HG02938 (cell line): Measurements from ENCODE around the gene SCUBE2.

Experiments
- ATAC-seq: cut with Tn5 transposase; IDR thresholded peaks from one replicate; pipeline ENCODE4 v1.9.1; 2021; ENCODE audit warnings: mild to moderate bottlenecking, moderate library complexity; ENCODE audit not compliant: unreplicated experiment

The SCUBE2 gene

DNA sequence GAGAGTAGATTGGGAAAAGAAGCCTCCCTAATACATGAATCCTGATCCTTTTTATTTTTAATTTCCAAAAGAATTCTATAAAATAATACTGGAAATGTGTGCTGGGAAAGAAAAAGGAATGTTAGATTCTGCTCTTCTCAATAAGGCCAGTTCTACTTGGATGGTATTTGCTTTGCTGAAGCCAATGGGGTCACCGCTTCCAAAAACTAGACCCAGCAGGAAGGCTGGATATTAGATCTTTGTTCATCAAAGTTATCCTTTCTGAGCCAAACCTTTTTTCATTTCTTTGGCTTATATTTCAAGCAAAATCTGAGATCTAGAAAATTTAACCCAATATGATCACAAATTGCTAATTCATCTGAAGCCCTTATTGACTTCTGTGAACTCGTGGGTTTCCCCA, 41.4 kb downstream of the SCUBE2 start:
- ATAC-seq, result no peak

DNA sequence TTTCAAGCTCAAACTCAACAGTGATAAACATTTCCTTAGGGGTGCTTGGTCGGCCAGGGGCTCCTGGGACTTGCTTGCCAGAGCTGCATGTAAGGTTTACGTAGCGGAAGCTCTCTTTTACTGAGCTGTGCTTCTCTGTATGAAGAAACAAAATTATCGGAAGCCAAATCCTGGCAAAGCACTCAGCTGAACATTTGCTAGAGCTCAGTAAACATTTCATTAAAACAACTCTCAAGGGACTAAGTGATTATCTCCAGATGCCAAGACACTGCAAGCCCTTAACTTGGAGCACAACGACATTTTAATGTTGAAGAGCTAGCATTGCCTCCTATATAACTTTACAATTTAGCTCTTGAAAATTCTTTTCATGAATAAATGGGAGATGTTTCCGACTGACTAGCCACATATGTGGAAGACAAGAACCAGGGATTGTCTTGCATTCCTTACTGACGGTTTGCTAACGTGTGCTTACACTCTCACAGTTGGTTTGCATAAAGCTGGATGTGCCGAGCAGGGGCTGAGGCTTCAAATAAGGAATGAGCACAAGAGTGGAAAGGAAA, 43.4 kb downstream of the SCUBE2 start:
- no peak for ATAC-seq

DNA sequence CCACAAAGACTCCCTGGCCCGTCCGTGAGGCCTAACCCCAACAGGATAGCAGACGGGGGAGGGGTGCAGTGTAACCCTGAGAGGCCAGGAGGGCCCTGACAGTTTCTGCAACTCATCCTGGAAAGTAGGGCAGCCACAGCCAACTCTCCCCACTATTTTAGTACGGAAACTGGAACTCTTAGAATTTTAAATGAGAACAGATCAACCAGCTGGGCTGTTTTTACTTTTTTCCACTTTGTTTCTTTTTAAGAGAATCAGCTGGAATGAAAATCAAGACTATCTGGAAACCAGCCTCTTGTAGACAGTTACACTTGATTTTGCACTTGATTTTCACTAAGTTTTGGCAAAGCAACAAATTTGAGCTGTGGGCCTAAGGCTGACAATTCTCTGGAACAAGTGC, 44.9 kb downstream of the SCUBE2 start:
- ATAC-seq, result no peak

DNA sequence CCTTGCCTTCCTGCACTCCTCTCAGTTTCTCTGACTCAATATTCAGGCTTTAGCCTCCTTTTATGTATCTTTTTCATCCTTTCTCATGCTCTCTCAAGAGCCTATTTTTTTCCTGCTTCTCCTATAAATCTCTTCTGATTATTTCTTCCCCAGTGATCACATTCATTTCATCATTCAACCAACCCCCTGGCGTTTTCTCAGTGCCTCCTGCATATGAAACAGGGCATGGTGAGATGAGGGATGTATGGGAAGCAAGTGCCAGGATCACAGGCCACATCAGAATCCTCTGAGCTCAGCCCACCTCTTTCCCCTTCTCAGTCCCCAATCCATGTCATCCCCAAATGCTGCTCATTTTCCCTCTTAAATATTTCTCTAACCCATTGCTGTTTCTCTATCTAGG, 48.9 kb downstream of the SCUBE2 start:
- ATAC-seq, result no peak

DNA sequence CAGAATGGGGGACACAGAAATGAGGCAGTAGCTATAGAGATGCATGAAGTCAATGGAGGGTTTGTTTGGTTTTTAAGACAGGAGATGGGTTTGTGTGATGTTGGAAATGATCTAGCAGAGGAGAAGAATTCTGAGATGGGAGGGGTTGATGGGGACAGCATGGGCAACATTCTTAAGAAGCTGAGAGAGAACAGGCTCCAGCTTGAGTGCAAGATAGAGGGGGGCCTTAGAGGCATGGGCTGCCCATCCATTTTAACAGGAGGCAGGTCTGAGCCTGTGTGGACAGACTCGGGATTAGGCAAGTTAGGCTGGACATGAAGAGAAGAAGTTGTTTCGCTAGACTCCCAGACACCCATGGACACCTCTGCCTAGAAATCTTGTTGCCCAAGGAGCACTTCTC, 49.7 kb downstream of the SCUBE2 start:
- no peak for ATAC-seq

DNA sequence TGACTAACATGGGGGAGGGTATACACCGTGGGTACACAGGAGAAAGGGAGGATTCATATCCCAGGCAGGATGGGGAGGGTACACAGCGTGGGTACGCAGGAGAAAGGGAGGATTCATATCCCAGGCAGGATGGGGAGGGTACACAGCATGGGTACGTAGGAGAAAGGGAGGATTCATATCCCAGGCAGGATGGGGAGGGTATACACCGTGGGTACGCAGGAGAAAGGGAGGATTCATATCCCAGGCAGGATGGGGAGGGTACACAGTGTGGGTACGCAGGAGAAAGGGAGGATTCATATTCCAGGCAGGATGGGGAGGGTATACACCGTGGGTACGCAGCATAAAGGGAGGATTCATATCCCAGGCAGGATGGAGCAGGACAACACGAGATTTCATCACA, 51.0 kb downstream of the SCUBE2 start:
- ATAC-seq, result no peak

DNA sequence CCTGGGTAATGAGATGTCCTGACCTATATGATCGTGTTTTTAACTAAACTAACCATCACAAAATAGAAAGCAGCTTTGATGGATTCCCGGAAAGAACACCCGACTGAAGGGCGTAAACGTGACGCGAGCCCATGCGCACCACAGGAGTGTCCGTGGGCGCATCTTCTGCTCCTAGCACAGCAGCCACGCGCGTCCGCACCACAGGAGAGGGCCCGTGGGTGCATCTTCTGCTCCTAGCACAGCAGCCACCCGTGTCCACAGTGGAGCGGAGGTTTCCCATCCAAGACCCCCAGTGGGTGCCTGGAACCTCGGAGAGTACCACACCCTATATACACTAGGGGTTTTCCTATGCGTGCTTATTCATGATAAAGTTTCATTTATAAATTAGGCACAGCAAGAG, 51.5 kb downstream of the SCUBE2 start:
- ATAC-seq, result no peak

DNA sequence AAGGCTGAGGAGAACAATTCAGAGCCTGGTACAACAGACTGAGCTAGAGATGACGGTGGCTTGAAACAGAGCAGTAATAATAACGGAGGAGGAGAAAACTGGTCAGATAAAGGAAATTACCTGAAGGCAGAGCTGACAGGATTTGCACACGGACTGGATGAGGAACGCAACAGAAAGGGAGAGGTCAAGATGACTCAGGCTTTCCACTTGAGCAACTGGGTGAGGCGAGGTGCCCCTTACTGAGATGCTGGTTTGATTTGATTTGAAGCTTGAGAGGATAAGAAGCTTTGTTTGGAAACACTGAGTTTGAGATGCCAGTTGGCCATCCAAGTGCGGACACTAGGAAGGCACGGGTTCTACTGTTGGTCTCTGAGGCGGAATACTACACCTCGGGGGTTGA, 52.2 kb downstream of the SCUBE2 start:
- no peak for ATAC-seq

DNA sequence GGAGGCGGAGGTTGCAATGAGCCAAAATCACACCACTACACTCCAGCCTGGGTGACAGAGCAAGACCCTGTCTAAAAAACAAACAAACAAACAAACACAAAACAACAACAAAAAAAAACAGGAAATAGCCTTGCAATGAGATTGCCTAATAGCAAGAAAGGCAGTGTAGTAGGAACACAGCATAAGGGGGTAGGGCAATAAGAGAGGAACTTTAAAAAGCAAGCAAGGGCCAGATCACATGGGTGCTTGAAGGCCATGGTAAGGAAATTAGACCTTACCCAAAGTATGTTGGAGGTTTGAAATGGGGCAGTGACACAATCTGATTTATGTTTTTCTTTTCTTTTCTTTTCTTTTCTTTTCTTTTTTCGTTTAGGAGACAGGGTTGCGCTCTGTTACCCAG, 52.9 kb downstream of the SCUBE2 start:
- no peak for ATAC-seq

DNA sequence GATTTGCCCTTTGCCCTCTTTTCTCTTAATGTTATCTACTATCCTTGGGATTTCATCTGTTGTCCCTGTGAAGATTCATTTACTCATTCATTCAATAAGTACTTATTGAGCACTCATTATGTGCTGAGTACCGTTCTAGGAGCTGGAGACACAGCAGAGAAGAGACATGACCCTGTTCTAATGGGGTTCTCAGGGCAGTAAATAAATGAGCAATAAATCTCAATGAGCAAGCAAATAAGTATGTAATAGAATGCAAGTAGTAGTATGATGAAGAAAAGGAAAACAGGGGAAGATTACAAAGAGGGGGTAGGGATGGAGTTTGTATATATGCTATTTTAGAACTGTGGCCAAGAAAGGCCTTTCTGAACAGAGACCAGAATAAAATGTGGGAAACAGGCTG, 53.4 kb downstream of the SCUBE2 start:
- no peak for ATAC-seq

DNA sequence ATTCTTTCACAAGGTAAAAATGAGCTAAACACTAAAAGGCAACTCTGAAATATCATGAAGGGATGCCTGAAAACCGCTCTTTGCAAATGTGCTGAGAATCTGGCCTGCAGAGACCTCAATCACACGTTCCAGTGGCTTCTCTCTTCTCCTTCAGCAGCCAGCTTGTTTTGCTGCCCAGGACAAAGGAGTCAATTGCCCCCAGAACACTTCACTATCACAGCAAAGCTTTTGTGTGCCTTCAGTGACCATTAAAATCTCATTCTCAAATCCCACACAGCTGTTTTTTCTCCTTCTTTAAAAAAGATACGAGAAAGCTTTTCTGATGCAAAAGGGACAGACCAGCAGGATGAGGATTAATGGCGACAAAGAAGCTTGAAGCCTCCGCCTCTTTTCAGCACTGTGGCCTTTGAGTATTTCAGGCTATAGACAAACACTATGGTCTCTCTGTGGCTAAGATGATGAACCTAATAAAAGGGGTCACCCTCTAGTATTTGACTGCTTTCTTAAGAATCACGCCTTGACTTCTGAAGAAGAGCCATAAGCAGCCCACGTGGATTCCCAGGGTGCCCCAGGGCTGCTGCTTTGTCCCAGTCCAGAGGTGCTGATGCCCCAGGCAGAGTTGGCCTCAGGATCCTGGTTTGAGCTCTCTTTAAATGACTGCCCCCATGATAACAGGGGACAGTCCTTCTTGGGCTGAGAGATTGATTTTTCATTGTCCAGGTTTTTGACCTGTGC, 54.2 kb downstream of the SCUBE2 start:
- no peak for ATAC-seq

DNA sequence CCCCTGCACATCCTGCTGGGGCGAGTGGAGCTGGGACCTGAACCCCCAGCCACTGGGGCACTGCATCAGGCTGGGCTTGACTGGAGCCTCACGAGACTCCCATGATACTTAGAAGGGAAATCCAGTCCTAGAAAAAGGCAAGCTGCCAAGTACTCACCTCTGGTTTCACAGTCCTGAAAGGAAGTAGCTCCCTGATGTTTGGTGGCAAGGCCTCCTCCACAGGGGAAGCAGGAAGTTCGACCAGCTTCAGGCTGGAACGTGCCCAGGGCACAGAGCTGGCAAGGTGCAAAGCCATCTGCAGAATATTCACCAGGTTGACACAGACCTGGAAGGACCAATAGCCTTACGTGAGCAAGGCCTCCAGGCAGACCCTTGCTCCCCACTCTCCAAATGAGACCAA, 60.8 kb downstream of the SCUBE2 start:
- no peak for ATAC-seq

DNA sequence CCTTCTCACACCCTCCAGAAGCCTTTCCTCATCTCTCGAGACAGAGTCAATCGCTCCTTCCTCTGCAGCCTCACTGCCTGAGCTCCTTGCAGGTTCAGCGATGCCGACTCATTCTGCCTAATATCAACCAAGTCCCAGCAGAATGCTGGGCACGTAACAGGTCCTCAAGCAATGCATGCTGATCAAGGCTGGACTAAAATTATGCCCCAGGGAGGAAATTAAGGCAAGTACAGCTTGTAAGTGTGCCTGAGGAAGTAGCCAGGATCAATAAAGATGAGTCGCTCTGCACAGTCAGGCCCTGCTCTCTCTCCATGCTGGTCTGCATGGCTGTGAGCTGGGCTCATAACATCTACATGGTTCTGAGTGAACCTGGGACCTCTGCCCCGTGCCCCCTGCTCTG, 62.0 kb downstream of the SCUBE2 start:
- ATAC-seq, result no peak

DNA sequence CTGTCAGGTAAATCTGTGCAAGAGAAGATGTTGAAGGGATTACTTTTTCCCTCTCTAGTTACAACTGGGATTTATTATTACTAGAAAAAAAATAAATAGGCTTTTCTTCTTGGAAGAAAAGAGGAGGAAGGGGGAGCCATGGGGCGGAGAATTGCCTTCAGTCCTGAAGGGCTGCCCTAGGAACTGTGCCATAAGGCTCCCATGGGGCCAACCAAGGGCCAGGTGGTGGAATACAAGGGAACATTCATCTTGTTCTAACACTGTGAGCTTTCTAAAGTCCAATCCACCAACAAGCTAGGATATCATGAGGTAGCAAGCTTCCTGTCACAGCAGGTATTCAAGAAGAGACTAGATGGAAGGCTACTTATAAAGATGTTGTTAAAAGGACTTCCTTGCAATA, 62.8 kb downstream of the SCUBE2 start:
- ATAC-seq, result no peak

DNA sequence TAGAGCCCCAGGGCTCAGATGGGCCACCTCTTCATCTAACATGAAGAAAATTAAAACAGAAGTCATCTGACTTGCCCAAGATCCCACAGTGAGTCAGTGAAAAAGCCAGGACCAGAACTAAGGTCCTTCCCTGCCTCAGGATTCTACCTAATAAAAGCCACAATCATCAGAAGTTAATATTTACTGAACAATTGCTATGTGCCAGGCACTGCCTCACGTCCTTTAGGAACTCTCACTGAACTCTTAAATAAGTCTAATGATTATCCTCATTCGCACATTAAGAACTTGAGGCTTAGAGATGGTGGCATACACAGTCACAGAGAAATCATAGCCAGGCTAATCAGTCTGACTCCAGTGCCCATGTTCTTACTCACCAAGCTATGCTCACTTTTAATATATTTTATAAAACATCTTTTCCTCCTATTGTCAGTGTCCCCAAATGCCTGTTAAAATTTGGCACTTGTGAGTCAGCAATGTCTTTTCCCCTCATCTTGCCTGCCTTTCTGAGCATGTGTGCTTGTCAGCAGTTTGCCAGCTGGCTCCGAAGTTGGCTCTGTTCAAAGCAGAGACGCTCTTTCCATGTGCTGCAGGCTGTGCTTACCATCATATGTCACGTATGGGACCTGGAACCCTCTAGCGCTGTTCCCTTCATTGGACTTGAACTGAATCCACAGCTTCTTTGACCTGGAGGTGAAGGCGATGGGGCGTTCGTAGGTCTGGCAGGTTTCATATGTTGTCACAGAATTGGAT, 66.1 kb downstream of the SCUBE2 start:
- no peak for ATAC-seq

DNA sequence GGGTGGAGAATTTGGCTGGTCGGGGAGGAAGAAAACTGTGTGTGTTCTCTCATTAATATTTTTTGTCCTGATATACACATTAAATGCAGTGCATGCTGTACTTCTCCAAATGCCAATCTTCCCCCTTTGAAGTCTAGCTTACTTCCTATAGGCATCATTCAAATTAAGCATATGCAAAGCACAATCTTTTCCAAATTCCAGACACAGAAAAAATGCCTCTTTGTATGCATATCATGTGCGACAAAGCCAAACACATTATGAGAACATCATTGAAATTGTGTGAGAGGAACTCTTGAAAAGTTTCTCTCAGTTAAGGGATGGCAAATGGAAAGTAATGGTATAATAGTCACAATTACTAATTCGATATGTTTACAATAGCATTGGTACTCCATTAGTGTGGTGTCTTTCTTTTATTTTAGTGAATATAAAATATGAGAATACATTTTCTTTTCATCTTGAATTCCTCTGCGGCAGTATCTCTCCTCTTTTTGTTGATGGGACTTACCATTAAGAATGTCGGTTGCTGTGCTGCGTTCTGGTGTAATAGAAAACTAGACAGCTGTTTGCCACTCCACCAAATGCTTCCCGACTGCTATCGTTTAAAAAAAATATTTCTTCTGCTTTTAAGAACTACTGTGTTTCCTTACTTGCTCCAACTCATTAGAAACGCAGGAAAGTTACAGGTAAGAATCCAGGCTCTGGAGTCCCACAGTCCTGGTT, 68.3 kb downstream of the SCUBE2 start:
- ATAC-seq, result no peak

DNA sequence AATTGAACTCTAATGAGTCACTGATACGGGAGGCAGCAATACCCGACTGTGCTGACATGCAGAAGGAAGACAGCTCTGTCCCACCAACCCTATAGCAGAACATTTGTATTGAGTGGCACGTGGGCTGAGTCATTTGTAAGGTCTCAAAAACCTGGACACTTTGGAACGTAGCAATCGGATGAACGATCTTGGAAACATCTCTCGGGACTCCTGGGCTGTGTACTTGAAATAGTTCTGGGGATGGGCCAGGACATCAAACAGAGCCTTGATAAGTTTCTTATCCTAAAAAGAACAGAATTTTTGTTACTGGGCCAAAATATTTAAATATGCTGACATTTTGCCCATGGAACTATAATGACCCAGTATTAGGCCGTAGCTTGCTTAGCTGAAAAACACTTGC, 70.5 kb downstream of the SCUBE2 start:
- ATAC-seq, result no peak

DNA sequence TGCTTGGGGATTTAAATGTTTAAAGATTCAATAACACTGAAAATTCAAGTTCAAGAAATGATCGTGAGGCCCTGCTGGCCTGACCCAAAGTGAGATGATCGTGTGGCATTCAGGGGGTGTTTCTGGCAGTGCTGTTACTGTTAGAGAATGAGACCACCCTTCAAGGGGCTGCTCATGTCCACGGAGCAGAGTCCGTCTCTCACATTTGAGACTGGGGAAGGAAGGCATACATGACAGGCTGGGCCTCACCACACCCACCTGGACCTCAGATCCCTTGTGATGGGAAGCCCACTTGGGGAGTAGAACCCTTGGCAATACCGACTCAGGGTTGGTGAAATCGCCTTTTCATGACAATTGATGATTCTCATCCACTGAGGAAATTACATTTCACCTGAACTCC, 71.5 kb downstream of the SCUBE2 start:
- no peak for ATAC-seq

DNA sequence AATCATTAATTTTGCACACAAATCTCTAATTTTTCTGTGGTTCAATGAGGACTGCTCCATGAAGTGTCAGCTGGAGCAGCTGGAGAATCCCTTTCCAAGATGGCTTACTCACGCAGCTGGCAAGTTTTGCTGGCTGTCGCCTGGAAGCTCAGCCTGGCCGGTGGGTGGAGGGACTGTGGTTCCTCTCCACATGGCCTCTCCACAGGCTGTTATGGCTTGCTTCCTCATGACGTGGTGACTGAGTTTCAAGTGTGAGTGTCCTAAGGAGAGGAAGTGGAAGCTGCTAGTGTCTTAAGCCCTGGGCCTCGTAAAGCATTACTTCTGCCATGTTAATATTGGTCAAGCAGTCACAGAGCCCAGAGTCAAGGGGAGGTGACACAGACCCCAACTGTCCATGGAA, 73.6 kb downstream of the SCUBE2 start:
- no peak for ATAC-seq

DNA sequence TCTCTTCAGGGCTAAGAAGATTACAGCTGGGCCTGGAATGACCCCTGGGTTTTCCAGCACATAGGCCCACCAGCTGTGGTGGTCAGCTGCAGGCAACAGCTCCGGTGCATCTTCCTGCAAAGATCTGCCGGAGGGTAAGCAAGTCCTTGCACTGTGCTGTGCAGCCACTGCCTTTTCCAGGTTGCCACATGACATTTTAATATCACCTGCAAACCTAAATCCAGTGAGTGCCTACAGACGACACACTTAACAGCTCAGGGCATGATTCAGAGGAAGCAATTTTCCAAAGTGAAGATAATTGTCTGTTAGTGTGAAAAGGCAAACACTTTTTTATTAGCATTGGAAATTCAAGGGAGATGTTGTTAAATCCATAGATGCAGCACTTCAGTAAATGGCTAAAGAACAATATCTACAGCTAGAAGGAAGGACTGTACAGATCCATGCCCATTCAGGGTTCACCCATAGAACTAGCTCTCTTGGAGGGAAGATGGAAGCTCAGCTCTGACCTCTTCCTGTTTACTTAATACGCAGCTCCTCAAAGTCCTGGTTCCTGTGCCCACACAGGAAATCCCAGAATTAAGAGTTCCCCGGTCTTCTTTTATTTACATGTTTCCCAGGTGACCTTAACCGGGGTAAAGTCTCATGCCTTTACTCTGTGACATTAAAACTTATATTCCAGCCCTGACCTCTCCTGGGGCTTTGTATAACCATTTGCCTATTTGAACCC, 74.3 kb downstream of the SCUBE2 start:
- ATAC-seq, result no peak

DNA sequence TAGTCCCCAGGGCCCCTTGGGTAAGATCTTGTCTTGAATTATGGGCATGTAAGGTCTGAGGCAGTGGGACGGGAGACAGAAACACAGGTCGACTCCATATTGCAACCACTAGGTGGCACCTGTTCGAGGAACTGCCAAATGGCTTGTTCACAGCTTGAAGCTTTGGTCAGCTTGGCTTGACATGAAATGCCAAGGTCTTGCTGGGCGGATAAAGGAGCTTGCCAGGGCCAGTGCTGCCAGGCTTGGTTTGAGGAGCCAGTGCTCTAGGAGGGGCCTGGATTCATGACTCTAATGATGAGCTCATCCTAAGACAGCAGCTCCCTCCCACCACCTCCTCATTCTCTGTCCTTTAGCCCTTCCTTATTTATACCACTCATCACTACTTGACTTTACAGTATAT, 75.7 kb downstream of the SCUBE2 start:
- peak; percentile 75 for ATAC-seq
